ENCODE data around the gene PLA2R1.
"Not testable (repeated sequence)": the region's sequence is repeated elsewhere in the genome, so short reads cannot be mapped to it uniquely, and the experiment has no call there.

PLA2R1 gene

GRCh38 chr2:159963700-159964099 is 98.7 kb downstream of the PLA2R1 start:
- peaks cover 33% of the 10 kb centered on the region for H3K4me1 Mint-ChIP-seq (ENCODE audit: low read depth)

GRCh38 chr2:159962513-159962912 is 99.9 kb downstream of the PLA2R1 start:
- not testable (repeated sequence) for H3K4me3 Mint-ChIP-seq; H3K27ac Mint-ChIP-seq; H3K9me3 Mint-ChIP-seq; DNase-seq; H3K36me3 Mint-ChIP-seq (ENCODE audit: low read depth)
- H3K4me1 Mint-ChIP-seq (ENCODE audit: low read depth): peaks cover 31% of the 10 kb centered on the region
- peaks cover 12% of the 10 kb centered on the region for H3K27me3 Mint-ChIP-seq

More at GRCh38 chr2:159963700-159964099, 98.7 kb downstream of the PLA2R1 start:
- H3K36me3 Mint-ChIP-seq (ENCODE audit: low read depth): no peaks in the 10 kb centered on the region
- peaks cover 3% of the 10 kb centered on the region for H3K27me3 Mint-ChIP-seq
- DNase-seq: no peak
- H3K4me3 Mint-ChIP-seq: no peak overlapping the region
- H3K9me3 Mint-ChIP-seq: no peaks in the 10 kb centered on the region
- no peak overlapping the region for H3K27ac Mint-ChIP-seq

- Mint-ChIP-seq H3K36me3 (ENCODE audit: low read depth) (no peaks in the 10 kb centered on the region), H3K27me3 (peaks cover 13% of the 10 kb centered on the region), H3K4me3 (no peak overlapping the region), H3K4me1 (ENCODE audit: low read depth) (peaks cover 24% of the 10 kb centered on the region), H3K9me3 (no peaks in the 10 kb centered on the region), H3K27ac (no peak overlapping the region)
- DNase-seq: no peak
Observed at GRCh38 chr2:159961451-159961850, 101.0 kb downstream of the PLA2R1 start.

GRCh38 chr2:159961037-159961436 is 101.4 kb downstream of the PLA2R1 start:
- Mint-ChIP-seq H3K27ac (no peak overlapping the region), H3K4me1 (ENCODE audit: low read depth) (peaks cover 21% of the 10 kb centered on the region), H3K9me3 (no peaks in the 10 kb centered on the region), H3K4me3 (no peak overlapping the region), H3K36me3 (ENCODE audit: low read depth) (no peaks in the 10 kb centered on the region), H3K27me3 (peaks cover 13% of the 10 kb centered on the region)
- DNase-seq: no peak

- no peak overlapping the region for H3K4me3 Mint-ChIP-seq
- no peak overlapping the region for H3K27ac Mint-ChIP-seq
Observed at GRCh38 chr2:159960414-159960813, 102.0 kb downstream of the PLA2R1 start.

GRCh38 chr2:159959136-159959535 is 103.3 kb downstream of the PLA2R1 start:
- Mint-ChIP-seq H3K36me3 (ENCODE audit: low read depth) (no peaks in the 10 kb centered on the region), H3K27me3 (peaks cover 14% of the 10 kb centered on the region), H3K4me3 (no peak overlapping the region), H3K4me1 (ENCODE audit: low read depth) (peaks cover 21% of the 10 kb centered on the region), H3K27ac (no peak overlapping the region), H3K9me3 (no peaks in the 10 kb centered on the region)
- no peak for DNase-seq

More at GRCh38 chr2:159960414-159960813, 102.0 kb downstream of the PLA2R1 start:
- Mint-ChIP-seq H3K4me1 (ENCODE audit: low read depth) (peaks cover 21% of the 10 kb centered on the region), H3K9me3 (no peaks in the 10 kb centered on the region), H3K27me3 (peaks cover 13% of the 10 kb centered on the region), H3K36me3 (ENCODE audit: low read depth) (no peaks in the 10 kb centered on the region)
- DNase-seq: no peak

- no peak overlapping the region for H3K27ac Mint-ChIP-seq
- H3K4me3 Mint-ChIP-seq: no peak overlapping the region
- H3K4me1 Mint-ChIP-seq (ENCODE audit: low read depth): no peaks in the 10 kb centered on the region
- no peaks in the 10 kb centered on the region for H3K36me3 Mint-ChIP-seq (ENCODE audit: low read depth)
- H3K27me3 Mint-ChIP-seq: peaks cover 46% of the 10 kb centered on the region
- DNase-seq: no peak
- no peaks in the 10 kb centered on the region for H3K9me3 Mint-ChIP-seq
Observed at GRCh38 chr2:159953136-159953823, 109.1 kb downstream of the PLA2R1 start.

GRCh38 chr2:159946326-159946999 is 116.0 kb downstream of the PLA2R1 start:
- Mint-ChIP-seq H3K9me3 (no peaks in the 10 kb centered on the region), H3K36me3 (ENCODE audit: low read depth) (no peaks in the 10 kb centered on the region), H3K4me1 (ENCODE audit: low read depth) (peaks cover 3% of the 10 kb centered on the region), H3K4me3 (no peak overlapping the region), H3K27ac (no peak overlapping the region), H3K27me3 (peaks cover 19% of the 10 kb centered on the region)
- DNase-seq: no peak

GRCh38 chr2:159944874-159945273 is 117.5 kb downstream of the PLA2R1 start:
- Mint-ChIP-seq H3K27me3 (peaks cover 12% of the 10 kb centered on the region), H3K36me3 (ENCODE audit: low read depth) (no peaks in the 10 kb centered on the region), H3K4me1 (ENCODE audit: low read depth) (peaks cover 3% of the 10 kb centered on the region), H3K4me3 (no peak overlapping the region), H3K9me3 (no peaks in the 10 kb centered on the region), H3K27ac (no peak overlapping the region)
- no peak for DNase-seq

- Mint-ChIP-seq H3K4me3 (no peak overlapping the region), H3K4me1 (ENCODE audit: low read depth) (peaks cover 8% of the 10 kb centered on the region), H3K36me3 (ENCODE audit: low read depth) (no peaks in the 10 kb centered on the region), H3K27ac (no peak overlapping the region), H3K27me3 (peaks cover 3% of the 10 kb centered on the region), H3K9me3 (no peaks in the 10 kb centered on the region)
- no peak for DNase-seq
Observed at GRCh38 chr2:159942146-159942545, 120.3 kb downstream of the PLA2R1 start.

- peaks cover 10% of the 10 kb centered on the region for H3K4me1 Mint-ChIP-seq (ENCODE audit: low read depth)
- H3K36me3 Mint-ChIP-seq (ENCODE audit: low read depth): no peaks in the 10 kb centered on the region
- no peak overlapping the region for H3K27ac Mint-ChIP-seq
- peaks cover 3% of the 10 kb centered on the region for H3K27me3 Mint-ChIP-seq
- no peak for DNase-seq
- H3K9me3 Mint-ChIP-seq: no peaks in the 10 kb centered on the region
- no peak overlapping the region for H3K4me3 Mint-ChIP-seq
Observed at GRCh38 chr2:159941729-159942128, 120.7 kb downstream of the PLA2R1 start.

GRCh38 chr2:159939946-159940345 is 122.5 kb downstream of the PLA2R1 start:
- no peaks in the 10 kb centered on the region for H3K27me3 Mint-ChIP-seq
- H3K4me3 Mint-ChIP-seq: no peak overlapping the region
- DNase-seq: no peak
- H3K9me3 Mint-ChIP-seq: no peaks in the 10 kb centered on the region
- peaks cover 15% of the 10 kb centered on the region for H3K4me1 Mint-ChIP-seq (ENCODE audit: low read depth)
- no peak overlapping the region for H3K27ac Mint-ChIP-seq
- no peaks in the 10 kb centered on the region for H3K36me3 Mint-ChIP-seq (ENCODE audit: low read depth)

- H3K9me3 Mint-ChIP-seq: no peaks in the 10 kb centered on the region
- no peak overlapping the region for H3K4me3 Mint-ChIP-seq
- H3K27ac Mint-ChIP-seq: peak overlapping the region; percentile 47
- no peaks in the 10 kb centered on the region for H3K27me3 Mint-ChIP-seq
- no peak for DNase-seq
- H3K4me1 Mint-ChIP-seq (ENCODE audit: low read depth): peaks cover 12% of the 10 kb centered on the region
- H3K36me3 Mint-ChIP-seq (ENCODE audit: low read depth): no peaks in the 10 kb centered on the region
Observed at GRCh38 chr2:159938395-159938794, 124.0 kb downstream of the PLA2R1 start.

- Mint-ChIP-seq H3K27me3 (no peaks in the 10 kb centered on the region), H3K27ac (no peak overlapping the region), H3K4me1 (ENCODE audit: low read depth) (peaks cover 12% of the 10 kb centered on the region), H3K9me3 (no peaks in the 10 kb centered on the region), H3K36me3 (ENCODE audit: low read depth) (no peaks in the 10 kb centered on the region), H3K4me3 (no peak overlapping the region)
- DNase-seq: no peak
Observed at GRCh38 chr2:159936471-159936870, 125.9 kb downstream of the PLA2R1 start.

GRCh38 chr2:159933727-159934049 is 128.7 kb downstream of the PLA2R1 start:
- peaks cover 12% of the 10 kb centered on the region for H3K4me1 Mint-ChIP-seq (ENCODE audit: low read depth)
- H3K9me3 Mint-ChIP-seq: no peaks in the 10 kb centered on the region
- no peaks in the 10 kb centered on the region for H3K36me3 Mint-ChIP-seq (ENCODE audit: low read depth)
- H3K27ac Mint-ChIP-seq: no peak overlapping the region
- no peak overlapping the region for H3K4me3 Mint-ChIP-seq
- DNase-seq: no peak
- peaks cover 5% of the 10 kb centered on the region for H3K27me3 Mint-ChIP-seq
